ENCODE results near the gene PBX1.

The PBX1 gene

GRCh38 chr1:164779376-164779775 lies 220.4 kb downstream of the PBX1 start:
- DNase-seq (ENCODE audit: low read depth): no peak
- TF ChIP-seq, protein P1, sequence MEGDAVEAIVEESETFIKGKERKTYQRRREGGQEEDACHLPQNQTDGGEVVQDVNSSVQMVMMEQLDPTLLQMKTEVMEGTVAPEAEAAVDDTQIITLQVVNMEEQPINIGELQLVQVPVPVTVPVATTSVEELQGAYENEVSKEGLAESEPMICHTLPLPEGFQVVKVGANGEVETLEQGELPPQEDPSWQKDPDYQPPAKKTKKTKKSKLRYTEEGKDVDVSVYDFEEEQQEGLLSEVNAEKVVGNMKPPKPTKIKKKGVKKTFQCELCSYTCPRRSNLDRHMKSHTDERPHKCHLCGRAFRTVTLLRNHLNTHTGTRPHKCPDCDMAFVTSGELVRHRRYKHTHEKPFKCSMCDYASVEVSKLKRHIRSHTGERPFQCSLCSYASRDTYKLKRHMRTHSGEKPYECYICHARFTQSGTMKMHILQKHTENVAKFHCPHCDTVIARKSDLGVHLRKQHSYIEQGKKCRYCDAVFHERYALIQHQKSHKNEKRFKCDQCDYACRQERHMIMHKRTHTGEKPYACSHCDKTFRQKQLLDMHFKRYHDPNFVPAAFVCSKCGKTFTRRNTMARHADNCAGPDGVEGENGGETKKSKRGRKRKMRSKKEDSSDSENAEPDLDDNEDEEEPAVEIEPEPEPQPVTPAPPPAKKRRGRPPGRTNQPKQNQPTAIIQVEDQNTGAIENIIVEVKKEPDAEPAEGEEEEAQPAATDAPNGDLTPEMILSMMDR (IDR thresholded peaks at IDR 0.05; ENCODE audit: low read length, missing control alignments): no peak
- H3K4me3 ChIP-seq (replicated peaks; ENCODE audit: low read depth, low read length): no peak overlapping the region

GRCh38 chr1:164780111-164780812 lies 221.3 kb downstream of the PBX1 start:
- H3K4me3 ChIP-seq (replicated peaks; ENCODE audit: low read depth, low read length): no peak overlapping the region
- DNase-seq (ENCODE audit: low read depth): no peak
- TF ChIP-seq, protein P1 (IDR thresholded peaks at IDR 0.05; ENCODE audit: low read length, missing control alignments): no peak

DNA sequence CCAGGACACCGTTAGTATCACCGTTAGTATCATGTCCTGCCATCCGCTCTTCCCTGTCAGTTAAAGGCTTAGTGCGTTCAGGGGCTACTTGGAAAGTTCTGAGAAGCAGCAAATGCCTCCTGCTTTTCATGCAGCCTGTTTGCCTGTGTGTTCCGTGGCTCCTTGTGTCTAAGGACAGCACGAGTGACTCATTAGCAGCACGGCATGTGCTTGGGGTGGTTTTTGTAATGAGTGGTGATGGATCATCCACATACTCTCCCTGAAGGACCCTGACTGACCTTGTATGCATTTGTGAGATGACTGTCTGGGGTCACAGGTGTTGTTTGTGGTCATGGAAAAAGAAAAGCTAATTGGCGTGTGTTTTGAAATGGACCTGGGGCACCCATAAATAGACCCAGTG lies 221.9 kb downstream of the PBX1 start:
- no peak overlapping the region for H3K4me3 ChIP-seq (replicated peaks; ENCODE audit: low read depth, low read length)
- peak; percentile 66 for DNase-seq (ENCODE audit: low read depth)
- TF ChIP-seq, protein P1 (IDR thresholded peaks at IDR 0.05; ENCODE audit: low read length, missing control alignments): no peak

DNA sequence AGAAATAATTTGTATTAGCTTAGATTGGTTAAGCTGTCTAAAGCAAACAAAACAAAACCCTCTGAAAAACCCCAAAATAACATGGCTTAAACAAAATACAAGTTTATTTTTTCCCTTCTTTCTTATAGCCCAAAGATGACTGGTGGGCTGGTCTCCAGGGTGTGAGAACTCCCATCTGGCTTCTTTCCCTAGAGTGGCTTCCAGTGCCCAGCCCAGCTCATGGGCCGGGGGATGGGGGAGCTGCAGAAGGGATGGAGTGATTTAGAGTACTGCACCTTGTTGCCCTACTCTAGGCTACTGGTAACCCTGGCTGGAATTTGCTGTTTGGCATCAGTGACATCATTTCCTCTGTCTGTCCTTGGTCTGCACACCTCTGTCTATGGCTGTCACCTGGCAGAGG lies 223.0 kb downstream of the PBX1 start:
- no peak for DNase-seq (ENCODE audit: low read depth)
- no peak overlapping the region for H3K4me3 ChIP-seq (replicated peaks; ENCODE audit: low read depth, low read length)
- TF ChIP-seq, protein P1 (IDR thresholded peaks at IDR 0.05; ENCODE audit: low read length, missing control alignments): no peak

DNA sequence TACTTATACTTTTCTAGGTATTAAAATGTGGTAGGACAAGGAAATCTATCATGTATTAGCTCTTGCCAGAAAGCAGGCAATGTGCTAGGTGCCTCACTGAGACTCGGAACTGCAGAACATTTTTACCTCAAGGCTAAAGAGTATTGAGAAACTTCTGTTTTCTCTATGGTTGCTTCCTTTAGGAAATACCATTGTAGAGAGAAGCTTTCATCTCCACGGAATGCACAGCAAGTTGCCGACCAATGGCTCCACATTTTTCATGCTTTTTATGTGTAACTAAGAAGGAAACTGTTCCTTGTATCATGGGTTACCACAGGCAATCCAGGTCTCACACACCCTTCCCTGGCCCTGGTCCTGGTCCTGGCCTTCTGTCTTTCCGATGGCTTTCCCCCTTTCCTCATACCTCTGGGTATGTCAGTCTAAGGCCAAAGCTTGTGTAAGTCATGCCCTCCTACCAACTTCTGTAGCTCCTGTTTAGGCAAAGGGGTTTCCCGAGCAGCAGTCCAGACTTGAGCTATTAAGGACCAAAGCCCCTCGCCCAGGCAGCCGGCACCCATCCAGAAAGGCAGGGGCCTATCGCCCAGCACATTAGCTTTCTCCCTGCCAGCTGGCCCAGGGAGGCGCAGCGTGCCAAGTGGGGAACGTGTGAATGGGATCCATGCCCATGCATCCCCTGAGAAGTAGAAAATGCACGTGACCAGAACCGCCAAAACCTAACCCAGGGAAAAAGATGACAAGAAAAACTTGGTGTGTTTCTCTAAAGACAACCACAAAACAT lies 225.0 kb downstream of the PBX1 start:
- TF ChIP-seq, protein P1 (IDR thresholded peaks at IDR 0.05; ENCODE audit: low read length, missing control alignments): no peak
- DNase-seq (ENCODE audit: low read depth): no peak
- no peak overlapping the region for H3K4me3 ChIP-seq (replicated peaks; ENCODE audit: low read depth, low read length)

- no peak for DNase-seq (ENCODE audit: low read depth)
- no peak overlapping the region for H3K4me3 ChIP-seq (replicated peaks; ENCODE audit: low read depth, low read length)
- TF ChIP-seq, protein P1 (IDR thresholded peaks at IDR 0.05; ENCODE audit: low read length, missing control alignments): no peak
Measured at GRCh38 chr1:164784960-164785359, 226.0 kb downstream of the PBX1 start.
